HG03442 (cell line): ENCODE measurements around the gene MYOC.
A peak's percentile ranks its signal among the peaks of the same experiment; 100 is the strongest.

Experiments
- ATAC-seq: cut with Tn5 transposase; IDR thresholded peaks from one replicate; pipeline ENCODE4 v1.9.1; 2021; ENCODE audit warnings: mild to moderate bottlenecking, moderate library complexity; ENCODE audit not compliant: unreplicated experiment

Gene MYOC

GRCh38 chr1:171654201-171654941 is 1.9 kb upstream of the MYOC start:
- no peak for ATAC-seq

GRCh38 chr1:171653796-171654195 is 1.3 kb upstream of the MYOC start:
- no peak for ATAC-seq

GRCh38 chr1:171646249-171646560 is 6.3 kb downstream of the MYOC start:
- ATAC-seq: no peak

GRCh38 chr1:171645553-171646248 is 6.8 kb downstream of the MYOC start:
- ATAC-seq: no peak

GRCh38 chr1:171644805-171645483 is 7.5 kb downstream of the MYOC start:
- peak; percentile 79 for ATAC-seq

GRCh38 chr1:171643156-171643555 is 9.3 kb downstream of the MYOC start:
- ATAC-seq: no peak

GRCh38 chr1:171642197-171642596 is 10.3 kb downstream of the MYOC start:
- no peak for ATAC-seq

- ATAC-seq: no peak
Measured at GRCh38 chr1:171641076-171641864, 11.2 kb downstream of the MYOC start.

- ATAC-seq: no peak
Measured at GRCh38 chr1:171640225-171640624, 12.3 kb downstream of the MYOC start.

GRCh38 chr1:171637928-171638576 is 14.4 kb downstream of the MYOC start:
- no peak for ATAC-seq

GRCh38 chr1:171636141-171636540 is 16.3 kb downstream of the MYOC start:
- no peak for ATAC-seq

GRCh38 chr1:171635661-171636060 is 16.8 kb downstream of the MYOC start:
- no peak for ATAC-seq

GRCh38 chr1:171628225-171628624 is 24.3 kb downstream of the MYOC start:
- no peak for ATAC-seq

- ATAC-seq: no peak
Measured at GRCh38 chr1:171627020-171627419, 25.5 kb downstream of the MYOC start.

- ATAC-seq: no peak
Measured at GRCh38 chr1:171625225-171625624, 27.3 kb downstream of the MYOC start.

GRCh38 chr1:171623651-171624331 is 28.7 kb downstream of the MYOC start:
- no peak for ATAC-seq

GRCh38 chr1:171622152-171622462 is 30.4 kb downstream of the MYOC start, which contains the start of gene MYOCOS:
TSS of gene MYOCOS (plus strand) at chr1:171622243. CDS start at chr1:171623884, 1,641 bp downstream.
- no peak for ATAC-seq

GRCh38 chr1:171616586-171616985 is 35.9 kb downstream of the MYOC start:
- ATAC-seq: no peak

- peak; percentile 34 for ATAC-seq
Measured at GRCh38 chr1:171615122-171615906, 37.2 kb downstream of the MYOC start.
